Measurements from ENCODE around the gene CLDN16.

The CLDN16 gene, protein sequence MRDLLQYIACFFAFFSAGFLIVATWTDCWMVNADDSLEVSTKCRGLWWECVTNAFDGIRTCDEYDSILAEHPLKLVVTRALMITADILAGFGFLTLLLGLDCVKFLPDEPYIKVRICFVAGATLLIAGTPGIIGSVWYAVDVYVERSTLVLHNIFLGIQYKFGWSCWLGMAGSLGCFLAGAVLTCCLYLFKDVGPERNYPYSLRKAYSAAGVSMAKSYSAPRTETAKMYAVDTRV

DNA sequence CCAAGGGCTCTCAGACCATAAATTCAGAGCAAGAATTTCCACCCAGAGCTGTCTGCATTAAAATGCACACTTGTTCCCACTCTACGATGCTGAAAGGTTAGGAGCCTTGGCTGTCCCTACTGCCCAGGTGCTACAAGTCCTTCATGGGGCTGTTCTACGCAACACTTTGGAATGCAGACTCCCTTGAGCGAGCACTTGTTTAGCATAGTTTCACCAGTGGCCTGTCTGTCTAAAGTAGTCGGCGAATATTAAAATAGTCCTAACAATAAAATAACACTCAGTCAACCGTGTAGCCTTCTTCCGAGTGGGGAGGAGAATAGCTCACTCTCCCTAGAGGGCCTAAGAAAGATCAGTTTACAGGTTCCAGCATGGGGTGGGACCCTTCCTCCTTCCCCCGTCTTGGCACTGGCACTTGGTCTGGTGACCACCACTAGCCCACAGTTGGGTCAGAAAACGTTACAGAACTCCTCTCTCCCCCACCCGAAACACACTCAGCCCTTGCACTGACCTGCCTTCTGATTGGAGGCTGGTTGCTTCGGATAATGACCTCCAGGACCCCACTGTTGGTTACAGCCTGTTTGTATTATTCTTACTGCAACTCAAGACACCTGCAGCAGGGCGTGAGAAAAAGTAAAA, at the start of gene CLDN16:
CLDN16 (plus strand) TSS at position 586 of the 636 bp plus-strand sequence. CDS start 167 bp downstream, outside the sequence.
- no peak for ATAC-seq

DNA sequence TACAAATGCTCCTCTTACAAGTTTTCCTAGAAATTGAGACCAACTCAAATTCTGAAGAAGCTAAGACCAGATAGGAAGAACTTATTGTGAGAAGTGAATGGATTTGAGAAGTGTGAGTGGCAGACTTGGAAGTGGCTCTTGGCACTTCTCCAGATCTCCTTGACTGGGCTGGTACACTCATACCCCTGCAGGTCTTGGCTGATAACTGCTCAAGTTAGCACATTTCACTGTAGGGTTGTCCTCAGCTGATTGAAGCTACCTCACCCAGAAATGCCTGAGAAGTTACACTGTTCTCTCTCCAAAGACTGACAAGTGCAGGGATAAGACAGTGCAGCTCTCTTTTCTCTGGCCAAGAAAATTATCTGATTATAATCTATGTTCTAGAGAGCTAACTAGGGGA, 49.2 kb upstream of the CLDN16 start:
- ATAC-seq, result no peak

DNA sequence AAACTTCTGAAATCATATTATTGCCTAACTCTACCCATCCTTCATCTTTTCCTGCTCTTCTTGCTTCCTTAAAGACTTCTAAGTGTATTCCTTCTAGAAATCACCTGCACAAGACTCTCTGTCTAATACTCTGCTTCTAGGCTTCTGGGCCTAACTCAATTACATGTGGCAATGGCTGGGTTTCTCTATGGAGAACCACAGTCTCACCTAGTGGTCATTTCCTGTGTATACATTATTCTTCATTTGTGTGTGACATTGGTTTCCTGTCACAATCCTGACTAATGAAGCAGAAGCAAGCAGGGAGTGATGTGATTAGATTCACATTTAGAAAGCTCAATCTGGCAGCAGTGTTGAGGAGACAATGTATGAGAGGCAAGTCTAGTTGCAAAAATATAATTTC, 48.8 kb upstream of the CLDN16 start:
- ATAC-seq, result no peak

DNA sequence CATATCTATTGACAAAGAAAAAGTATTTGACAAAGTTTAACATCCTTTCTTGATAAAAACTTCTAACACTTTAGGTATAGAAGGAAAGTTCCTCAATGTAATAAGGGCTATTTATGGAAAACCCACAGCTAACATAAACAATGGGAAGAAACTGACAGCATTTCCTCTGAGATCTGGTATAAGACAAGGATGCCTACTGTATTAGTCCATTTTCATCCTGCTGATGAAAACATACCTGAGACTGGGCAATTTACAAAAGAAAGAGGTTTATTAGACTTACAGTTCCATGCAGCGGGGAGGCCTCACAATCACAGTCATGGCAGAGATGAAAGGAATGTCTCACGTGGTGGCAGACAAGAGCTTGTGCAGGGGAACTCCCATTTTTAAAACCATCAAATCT, 47.9 kb upstream of the CLDN16 start:
- no peak for ATAC-seq

DNA sequence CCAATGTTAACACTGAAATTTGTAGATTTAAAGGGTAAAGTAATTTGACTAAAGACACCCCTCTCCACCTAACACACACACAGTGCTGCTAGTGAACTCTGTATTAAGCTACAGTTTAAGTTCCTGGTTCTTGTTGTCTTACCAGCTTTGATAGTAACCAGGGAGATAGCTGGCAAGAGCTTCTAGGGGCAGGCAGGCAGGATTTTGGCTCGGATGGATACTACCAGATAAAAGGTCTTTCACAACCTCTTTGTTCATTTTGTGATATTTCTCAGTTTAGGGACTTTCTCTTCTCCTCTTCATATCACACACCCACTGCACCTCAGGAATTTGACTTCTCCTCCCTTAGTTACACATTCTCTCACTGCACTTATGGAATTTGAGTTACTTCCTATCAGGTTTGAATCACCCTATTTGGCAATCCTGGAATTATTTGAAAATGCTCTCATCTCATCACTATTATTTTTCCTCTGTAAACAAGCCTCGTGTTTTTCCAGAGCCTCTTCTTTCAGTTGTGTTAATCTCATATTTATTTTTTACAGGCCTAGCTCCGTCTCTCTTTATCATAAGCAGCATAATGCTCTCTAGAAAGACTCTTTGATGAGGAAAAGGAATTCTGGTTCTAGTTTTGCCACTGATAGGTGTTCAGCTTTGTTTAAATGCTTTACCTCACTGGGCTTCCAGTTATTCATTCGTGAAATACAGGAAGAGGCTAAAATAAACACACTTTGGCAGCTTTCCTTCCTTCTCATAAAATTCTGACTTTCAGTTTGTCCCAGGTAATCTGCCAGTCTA, 42.7 kb upstream of the CLDN16 start:
- ATAC-seq, result no peak

DNA sequence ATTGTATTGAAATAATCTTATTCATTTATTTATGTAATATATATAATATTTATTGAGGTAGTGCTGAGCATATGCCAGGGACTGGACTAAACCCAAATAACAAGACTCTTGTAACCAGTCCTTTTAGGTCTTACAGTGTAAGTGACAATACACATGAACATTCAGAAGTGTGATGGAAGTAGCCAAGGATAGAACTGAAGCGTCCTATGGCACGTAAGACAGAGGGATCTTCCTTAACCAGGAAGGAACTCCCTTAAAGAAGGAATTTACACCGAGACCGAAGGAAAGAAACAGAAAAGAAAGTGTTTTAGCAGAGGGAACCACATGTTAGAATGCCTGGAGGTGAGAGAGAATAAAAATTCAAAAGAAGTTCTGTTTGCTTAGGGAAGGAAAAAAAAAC, 42.1 kb upstream of the CLDN16 start:
- ATAC-seq, result no peak

DNA sequence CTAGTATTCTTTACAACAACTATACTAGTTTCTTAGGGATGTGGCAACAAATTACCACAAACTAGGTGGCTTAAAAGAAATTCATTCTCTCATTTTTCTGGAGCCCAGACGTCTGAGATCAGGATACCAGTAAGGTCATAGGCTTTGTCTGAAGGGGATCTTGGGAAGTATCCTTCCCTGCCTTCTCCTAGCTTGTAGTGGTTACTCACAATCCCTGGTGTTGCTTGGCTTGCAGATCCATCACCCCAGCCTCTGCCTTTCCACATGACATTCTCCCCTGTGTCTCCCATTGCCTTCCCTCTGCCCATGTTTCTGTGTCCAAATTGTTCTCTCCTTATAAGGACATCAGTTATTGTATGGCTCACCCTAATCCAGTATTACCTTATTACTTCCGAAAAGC, 41.4 kb upstream of the CLDN16 start:
- no peak for ATAC-seq

DNA sequence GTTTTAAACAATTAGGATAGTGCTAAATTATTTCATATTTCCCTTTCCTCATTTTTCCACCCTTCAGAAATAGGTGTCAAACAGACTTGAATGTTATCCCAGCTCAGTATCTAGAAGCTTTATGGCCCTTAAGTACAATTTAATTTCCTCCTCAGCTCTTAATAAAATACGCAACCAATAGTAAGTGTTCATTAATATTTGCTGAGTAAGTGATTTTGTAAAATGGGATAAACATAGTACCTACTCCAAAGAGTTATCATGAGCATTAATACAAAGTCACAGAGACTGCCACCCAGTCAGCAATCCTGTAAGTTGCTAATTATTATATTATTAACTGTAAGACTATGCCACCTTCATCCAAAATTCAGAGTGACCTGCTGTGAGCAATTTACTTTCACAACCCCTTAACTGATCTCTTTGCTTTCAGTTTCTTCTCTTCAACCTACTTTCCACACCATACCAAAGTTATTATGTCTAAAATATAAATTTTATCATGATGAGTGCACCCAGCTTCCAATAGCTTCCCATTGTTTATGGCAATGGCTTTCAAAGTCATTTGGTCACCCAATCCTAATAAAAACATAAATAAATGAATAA, 35.0 kb upstream of the CLDN16 start:
- ATAC-seq, result no peak

DNA sequence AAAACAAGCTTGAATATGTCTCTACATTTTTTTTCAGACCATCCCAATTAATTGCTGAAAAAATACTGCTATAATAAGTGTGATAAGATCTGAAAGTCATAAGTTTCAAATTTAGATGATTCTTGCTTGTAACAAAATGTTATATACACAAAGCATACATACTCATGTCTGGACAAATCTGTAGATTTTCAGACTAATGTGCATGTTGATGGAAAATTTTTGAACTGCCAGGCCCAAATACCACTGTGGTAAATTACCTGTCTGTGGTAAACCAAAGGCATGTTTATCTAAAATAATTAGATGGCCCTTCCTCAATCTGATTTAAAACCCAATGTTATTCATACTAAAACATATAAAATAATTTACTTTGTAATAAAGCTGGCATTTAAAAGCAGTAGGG, 31.7 kb upstream of the CLDN16 start:
- no peak for ATAC-seq

DNA sequence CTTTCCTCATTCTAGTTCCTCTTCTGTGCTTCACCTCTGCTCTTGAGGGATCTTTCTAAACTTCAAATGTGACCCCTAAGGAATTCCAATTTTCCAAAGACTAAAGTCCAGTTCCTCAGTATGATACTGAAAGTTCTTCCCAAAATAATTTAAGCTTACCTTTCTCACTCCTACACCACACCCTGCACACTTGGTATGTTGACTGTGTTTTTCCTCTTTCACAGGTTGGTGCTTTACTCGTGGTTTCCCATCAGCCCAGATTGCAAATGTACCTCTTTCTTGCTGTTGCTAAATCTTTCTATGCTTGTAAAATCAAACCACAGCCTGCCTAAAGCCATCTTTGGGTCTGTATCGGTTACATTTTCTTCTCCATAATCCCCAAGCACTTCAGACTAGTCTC, 30.5 kb upstream of the CLDN16 start:
- ATAC-seq, result no peak

DNA sequence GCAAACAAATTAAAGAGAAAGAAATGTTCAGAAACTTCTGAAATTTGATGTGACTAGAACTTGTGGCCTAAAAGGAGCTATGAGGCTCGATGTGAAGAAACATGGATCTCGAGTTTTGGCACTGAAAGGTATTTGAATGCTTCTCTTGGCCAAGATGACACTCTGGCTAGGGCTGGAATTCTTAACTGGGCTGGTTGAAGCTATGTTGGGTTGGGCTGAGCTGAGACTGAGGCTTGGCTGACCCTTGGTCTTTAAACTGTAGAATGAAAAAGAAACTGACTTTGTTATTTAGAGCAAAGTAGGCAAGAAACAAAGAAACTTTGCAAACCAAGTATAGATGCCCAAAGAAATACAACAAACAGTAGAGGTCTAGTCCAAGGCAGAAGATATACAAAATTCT, 28.1 kb upstream of the CLDN16 start:
- ATAC-seq, result no peak

DNA sequence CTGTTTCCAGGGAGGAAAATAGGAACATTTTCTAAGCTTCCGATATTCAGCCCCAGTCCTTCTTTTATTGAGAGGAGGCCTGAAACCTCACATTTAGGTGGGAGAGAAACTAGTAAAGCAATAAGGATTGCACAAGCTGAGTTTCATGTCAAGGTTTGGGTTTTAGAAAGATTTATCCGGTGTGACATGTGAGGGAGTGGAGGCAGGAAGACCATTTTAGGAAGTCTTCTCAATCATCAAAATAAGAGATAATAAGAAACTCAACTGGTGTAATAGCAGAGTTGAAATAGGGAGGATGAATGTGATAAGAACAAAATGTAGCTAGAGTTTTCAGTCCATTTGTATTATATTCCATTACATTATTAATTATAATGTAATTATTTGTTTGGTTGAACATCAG, 27.7 kb upstream of the CLDN16 start:
- no peak for ATAC-seq

DNA sequence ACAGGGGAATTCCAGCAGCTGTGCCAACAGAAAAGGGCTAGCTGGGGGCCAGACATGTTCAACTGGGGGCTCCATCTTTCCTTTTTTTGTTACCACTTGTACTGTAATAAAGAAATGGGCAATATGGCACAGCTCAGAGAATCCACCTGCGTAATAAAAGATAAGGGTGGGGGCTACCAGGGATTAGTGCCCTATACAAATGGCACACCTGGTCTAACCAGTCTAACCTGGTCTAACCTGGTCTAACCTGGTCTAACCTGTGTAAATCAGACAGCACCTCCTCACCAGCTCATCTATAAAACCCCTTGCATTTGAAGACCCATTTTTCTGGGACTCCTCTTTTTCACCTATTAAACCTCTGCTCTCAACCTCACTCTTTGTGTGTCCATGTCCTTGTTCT, 26.2 kb upstream of the CLDN16 start:
- ATAC-seq, result no peak

DNA sequence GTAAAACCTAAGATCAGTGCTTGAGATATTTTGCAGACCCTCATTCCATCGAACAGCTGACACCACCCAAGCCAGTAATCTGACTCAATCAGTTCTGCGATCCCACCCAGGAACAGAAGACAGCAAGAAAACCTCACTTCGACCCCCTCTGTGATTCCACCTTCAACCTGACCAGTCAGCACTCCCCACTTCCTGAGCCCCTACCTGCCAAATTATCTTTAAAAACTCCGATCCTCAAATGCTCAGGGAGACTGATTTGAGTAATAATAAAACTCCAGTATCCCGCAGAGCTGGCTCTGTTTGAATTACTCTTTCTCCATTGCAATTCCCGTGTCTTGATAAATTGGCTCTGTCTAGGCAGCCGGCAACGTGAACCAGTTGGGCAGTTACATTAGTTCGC, 25.7 kb upstream of the CLDN16 start:
- ATAC-seq, result no peak

DNA sequence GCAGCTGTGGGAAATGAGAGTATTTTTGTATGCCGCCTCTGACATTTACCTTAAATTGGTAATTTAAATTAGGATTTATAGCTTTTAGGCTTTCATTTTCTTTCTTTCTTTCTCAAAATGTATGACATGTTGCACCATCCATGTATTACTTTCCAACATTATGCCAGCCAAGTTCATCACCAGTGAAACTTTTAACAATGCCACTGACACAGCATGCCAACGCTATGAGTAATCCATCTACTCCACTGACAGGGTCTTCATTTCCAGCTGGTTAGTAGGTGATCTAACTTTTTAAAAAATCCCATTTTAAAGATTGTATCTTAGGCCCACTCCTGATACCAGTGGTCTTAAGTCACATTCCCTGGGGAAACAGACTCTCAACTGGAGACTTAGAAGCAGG, 21.8 kb upstream of the CLDN16 start:
- ATAC-seq, result no peak

DNA sequence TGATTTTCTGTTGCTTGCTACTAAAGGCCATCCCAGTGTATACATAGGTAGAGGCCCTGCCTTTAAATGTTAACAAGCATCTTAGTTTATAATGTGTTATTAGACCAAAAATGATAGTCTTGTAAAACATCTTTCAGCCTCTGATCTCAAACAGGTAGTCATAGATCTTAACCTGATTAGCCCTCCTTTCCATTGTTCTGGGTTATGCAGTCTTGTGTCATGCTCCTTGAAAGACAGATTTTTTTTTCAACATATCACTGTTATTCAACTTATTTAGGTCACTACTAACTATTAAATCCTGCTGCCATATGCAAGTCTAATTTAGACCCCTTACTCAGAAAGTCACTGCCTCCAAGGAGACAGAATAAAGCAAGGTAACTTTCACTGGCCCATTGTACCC, 19.1 kb upstream of the CLDN16 start:
- no peak for ATAC-seq

DNA sequence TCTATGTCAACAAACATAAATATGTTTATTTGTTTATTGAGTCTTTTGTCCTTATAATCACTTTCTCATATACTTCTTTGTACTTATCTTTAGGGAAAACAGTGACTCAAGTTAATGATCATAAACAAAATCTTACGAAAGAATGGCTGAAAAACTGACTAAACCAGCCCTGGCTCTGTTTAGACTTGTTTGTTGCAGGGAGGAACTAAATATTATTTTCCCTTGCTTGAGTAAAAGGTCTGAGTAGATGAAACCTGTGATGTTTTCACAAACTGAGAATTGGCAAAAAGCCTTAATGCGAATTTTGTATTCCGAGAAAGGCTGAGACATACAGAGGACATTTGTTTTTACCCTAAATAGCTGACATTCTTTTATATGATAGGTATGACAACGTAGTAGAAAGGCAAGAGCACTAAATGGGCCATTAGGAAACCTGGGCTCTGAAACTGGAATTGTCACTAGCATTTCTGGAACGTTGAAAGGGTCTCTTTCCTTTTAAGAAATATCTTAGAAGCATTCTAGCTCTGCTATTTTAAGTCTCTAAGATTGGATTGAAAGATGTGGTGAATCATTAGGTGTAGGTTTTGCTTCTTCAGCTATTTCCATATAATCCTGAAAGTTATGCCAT, 18.2 kb upstream of the CLDN16 start:
- ATAC-seq, result no peak

DNA sequence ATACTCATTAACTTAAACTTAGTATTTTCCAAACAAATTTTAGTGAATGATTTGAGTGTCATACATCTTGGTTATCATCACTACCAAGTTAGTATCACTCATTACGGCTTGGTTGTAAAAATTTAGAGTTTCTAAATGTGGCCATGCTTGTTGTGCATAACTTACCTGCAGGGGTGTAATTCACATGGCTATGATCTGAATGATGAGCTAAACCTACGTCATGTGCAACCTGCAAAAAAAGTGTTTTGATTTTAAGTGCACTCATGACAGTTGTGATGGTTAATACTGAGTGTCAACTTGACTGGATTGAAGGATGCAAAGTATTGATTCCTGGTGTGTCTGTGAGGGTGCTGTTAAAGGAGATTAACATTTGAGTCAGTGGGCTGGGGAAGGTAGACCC, 17.6 kb upstream of the CLDN16 start:
- no peak for ATAC-seq

DNA sequence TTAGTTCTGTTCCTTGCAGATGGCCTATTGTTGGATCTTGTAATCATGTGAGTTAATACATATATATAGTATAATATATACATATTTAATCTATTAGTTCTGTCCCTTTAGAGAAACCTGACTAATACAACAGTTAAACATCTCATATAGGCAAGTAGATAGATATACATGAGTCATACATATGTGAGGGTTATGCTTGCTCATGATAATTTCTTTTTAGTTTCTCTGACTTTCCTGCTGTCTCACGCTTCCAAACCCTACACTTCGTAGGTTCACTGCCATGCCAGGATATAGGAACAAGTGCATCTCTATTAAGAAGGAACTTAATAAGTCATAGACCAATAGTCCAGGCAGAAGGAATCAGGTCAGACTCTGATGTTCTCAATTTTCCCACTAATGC, 16.8 kb upstream of the CLDN16 start:
- no peak for ATAC-seq

DNA sequence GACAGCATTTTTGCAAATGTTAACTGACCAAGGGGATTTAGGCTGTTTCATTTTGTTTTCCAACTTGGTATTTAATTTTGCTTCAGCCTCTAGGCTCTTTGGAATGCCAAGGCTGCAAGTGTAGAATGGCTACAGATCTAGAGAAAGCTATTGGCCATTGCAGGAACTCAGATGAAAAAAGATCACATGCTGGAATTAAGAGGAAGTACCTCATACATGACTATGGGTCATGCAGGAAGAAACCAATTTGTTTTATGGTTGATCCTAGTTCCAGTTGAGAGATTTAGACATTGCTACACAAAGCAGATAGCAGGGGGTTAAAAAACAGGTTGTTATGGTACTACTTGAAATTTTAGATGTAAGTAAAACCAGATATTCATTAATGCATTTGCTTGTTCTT, 12.7 kb upstream of the CLDN16 start:
- no peak for ATAC-seq

DNA sequence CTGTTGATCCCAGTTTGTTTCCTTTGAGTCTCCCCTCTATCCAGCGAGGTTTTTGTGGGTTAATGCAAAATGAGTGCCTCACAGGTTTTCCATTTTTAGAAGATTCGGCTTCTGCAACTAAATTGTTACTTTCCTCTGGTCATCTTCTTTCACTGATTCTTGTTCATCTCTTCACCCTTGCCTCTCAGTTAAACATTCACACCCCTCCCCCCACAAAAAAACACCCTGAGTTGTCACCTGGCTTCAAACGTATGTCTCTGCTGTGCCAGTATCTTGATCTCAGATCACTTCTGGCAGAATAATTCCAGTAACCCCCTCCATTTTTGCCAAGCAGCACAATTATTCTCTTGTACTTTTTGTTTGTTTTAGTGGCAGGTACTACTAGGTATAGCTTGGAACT, 12.3 kb upstream of the CLDN16 start:
- no peak for ATAC-seq

DNA sequence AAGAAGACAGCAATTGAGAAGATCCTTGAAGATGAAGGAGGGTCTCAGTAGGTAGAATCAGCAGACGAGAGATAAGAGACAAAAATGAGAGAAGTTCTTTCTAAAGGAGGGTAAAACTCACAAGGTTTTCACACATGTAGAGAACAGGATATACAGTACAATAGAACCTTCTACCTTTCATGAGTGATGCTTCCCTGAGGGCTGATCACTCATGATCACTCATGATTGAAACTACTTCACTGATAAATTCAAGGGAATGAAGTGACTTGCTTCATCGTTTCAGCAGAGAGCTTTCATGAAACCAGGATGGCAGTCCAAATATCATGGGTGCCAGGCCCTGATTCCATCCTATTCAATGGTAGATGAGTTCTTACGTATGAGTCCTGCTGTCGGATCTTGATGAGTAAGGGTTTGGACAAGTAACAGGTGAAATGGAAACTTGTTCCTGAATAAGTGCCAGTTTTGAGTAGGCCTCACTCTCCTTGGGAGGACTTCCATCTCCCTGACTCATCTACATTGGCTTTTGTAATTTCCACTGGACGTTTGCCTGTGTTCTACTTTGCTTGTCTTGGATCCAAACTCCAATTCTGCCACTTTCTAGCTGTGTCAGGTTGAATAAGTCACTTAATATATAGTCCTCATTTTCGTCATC, 9.6 kb upstream of the CLDN16 start:
- ATAC-seq, result no peak

DNA sequence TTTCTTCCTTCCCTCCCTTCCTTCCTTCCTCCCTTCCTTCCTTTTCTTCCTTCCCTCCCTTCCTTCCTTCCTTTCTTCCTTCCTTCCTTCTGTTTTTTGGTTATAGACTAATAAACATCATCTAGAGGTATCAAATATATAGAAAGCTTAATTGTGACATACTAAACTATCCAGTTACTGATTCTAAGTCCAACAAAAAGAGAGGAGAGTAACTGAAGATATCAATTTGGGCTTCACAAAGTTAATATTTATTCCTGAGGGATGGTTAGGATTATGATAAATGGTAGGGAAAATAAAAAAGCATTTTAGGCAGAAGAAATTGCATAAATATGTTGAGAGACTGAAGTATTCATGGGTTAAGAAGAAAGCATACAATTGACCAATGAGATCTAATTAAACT, 7.8 kb upstream of the CLDN16 start:
- no peak for ATAC-seq

Data from activated CD4-positive, CD25-positive, alpha-beta regulatory T cell treated with anti-CD3 and anti-CD28 coated beads, Interleukin-2, amount 50 U/mL, for 24 hours (primary cell).